Panc1 (cell line): ENCODE results near the gene DES. TPM values are rescaled to one million over a fixed set of nuclear protein-coding genes. Genes with fewer than 3 reads are reported as not detected.

Experiments
- ATAC-seq: fragments of 200-7000 bp; cut with Tn5 transposase; 2 replicates; pipeline ENCODE4 v1.9.1; 2020; ENCODE audit warnings: mild to moderate bottlenecking, moderate library complexity
- BruUV-seq: library from RNA; stranded (reverse); fragments of 400-500 nt; replicated peaks from 2 replicates; lab custom pipeline; 2021; lab: Mats Ljungman, UMichigan
- CTCF ChIA-PET: fragments of 300-600 bp; sonication (Branson Sonifier 250); formaldehyde crosslinking; loops from one replicate; lab custom pipeline; 2022; ENCODE audit warnings: antibody characterized with exemption; lab: Charles Lee
- POLR2A ChIA-PET: fragments of 300-600 bp; sonication (Branson Sonifier 250); formaldehyde crosslinking; loops from one replicate; lab custom pipeline; 2022; ENCODE audit warnings: antibody characterized with exemption; lab: Charles Lee
- DNase-seq: peaks from one replicate; pipeline ENCODE4 v3.0.0-alpha.2; 2010; ENCODE audit warnings: low read depth, low spot score
- H3K27ac ChIP-seq: 2 replicates; pipeline ENCODE4 v1.5.1; 2011; ENCODE audit warnings: mild to moderate bottlenecking, low read length, inconsistent platforms
- H3K27me3 ChIP-seq: fragments of 200-500 bp; sonication (Bioruptor generic); 2 replicates; pipeline ENCODE4 v1.6.0; 2014; ENCODE audit warnings: low read length, inconsistent platforms; ENCODE audit not compliant: control insufficient read depth, insufficient read depth
- H3K36me3 ChIP-seq: fragments of 200-500 bp; sonication (Bioruptor generic); 2 replicates; pipeline ENCODE4 v1.5.1; 2014; ENCODE audit warnings: inconsistent platforms, mild to moderate bottlenecking, low read length, moderate library complexity; ENCODE audit not compliant: control insufficient read depth, insufficient read depth
- H3K4me1 ChIP-seq: 2 replicates; pipeline ENCODE4 v1.5.1; 2011; ENCODE audit warnings: inconsistent platforms, mild to moderate bottlenecking, low read length, moderate library complexity; ENCODE audit not compliant: control insufficient read depth, insufficient read depth
- H3K4me3 ChIP-seq, 2 experiments: 2 replicates each; pipeline ENCODE4 v1.5.1; 2011 to 2012; ENCODE audit warnings: low read depth in 2 of 2, low read length in 2 of 2, mild to moderate bottlenecking in 2 of 2, inconsistent platforms in 1 of 2, moderate library complexity in 1 of 2
- H3K9me3 ChIP-seq: fragments of 200-500 bp; sonication (Bioruptor generic); 2 replicates; pipeline ENCODE4 v1.5.1; 2014; ENCODE audit warnings: low read depth, mild to moderate bottlenecking, inconsistent platforms, low read length, moderate library complexity; ENCODE audit not compliant: control insufficient read depth, insufficient read depth
- CTCF ChIP-seq: fragments of 450-650 bp; IDR thresholded peaks from 2 replicates; pipeline ENCODE4 v1.5.1; 2017; ENCODE audit warnings: mild to moderate bottlenecking
- POLR2AphosphoS5 ChIP-seq: IDR thresholded peaks from 2 replicates; pipeline ENCODE4 v1.6.1; 2012; ENCODE audit warnings: mild to moderate bottlenecking, low read depth, low read length, moderate library complexity
- in situ Hi-C: cut with HindIII; loops from 2 replicates; pipeline ENCODE4 v1.10.0; 2016; ENCODE audit warnings: low sequenced_read_pairs, low pct_unique_long_range_greater_than_20kb
- intact Hi-C: fragments of 100-400 bp; cut with micrococcal nuclease; formaldehyde crosslinking; loops from one replicate; pipeline ENCODE4 v1.10.0; 2022; ENCODE audit not compliant: unreplicated experiment
- total RNA-seq: library from RNA; stranded (reverse); gene quantifications from one replicate; pipeline ENCODE4 v1.2.1, GENCODE V29; 2021; ENCODE audit not compliant: unreplicated experiment
- TF ChIP-seq, protein P1 (sequence below), 2 experiments: IDR thresholded peaks; 2 replicates each; pipeline ENCODE4 v1.6.1; 2011 to 2012; ENCODE audit warnings: low read depth in 2 of 2, control low read depth in 1 of 2, low read length in 1 of 2, mild to moderate bottlenecking in 1 of 2, moderate library complexity in 1 of 2; ENCODE audit not compliant: insufficient read depth in 1 of 2

DES gene
- total RNA-seq, 1 experiment from 2014 or later = 0.69 TPM

DNA sequence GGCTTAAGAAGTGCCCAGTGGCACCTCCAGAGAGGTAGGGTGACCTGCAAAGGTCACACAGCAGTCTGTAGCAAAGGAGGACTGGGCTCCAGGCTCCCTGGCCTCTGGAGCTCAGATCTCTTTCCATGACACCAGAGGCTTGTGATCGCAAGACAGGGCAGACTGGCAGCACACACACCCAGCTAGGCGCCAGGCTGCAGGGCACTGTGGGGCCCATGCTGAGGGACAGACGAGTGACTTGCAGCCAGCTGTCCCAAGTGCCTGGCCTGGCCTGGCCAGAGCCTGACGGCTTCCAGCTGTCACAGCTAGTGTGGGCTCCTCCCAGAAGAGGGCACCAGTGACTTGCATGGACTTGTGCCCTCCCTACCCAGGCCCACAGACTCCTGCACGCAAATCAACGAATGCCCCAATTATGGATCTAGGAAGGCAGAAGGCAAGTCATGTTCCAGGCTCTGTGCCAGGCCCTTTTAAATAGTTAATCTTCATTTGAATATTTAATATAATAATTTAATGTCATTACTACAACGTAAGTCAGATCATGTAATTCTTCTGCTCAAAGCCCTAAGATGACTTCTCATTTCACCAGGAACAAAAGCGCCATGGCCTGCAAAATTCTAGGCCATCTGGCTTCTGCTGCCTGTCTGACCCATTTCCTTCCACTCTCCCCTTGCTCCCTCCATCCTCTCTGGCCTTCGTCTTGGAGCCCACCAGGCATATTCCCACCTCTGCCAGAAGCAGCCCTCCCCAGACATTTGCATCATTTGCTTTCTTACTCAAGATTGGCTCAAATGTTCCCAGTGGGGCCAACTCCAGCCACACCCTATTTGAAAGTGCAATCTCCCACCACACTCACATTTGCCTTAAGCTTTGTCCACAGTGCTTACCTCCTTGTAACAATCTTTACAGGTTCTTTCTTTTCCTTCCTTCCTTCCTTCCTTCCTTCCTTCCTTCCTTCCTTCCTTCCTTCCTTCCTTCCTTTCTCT, 12.7 kb downstream of the DES start:
- Histone ChIP-seq H3K9me3 (no peaks in the 10 kb centered on the region), H3K27ac (no peak overlapping the region), H3K36me3 (no peaks in the 10 kb centered on the region), H3K4me1 (no peaks in the 10 kb centered on the region), H3K4me3 (no peak overlapping the region), H3K27me3 (no peaks in the 10 kb centered on the region)
- intact Hi-C loops (no loop called here), in situ Hi-C loops (no loop called here)
- TF ChIP-seq POLR2AphosphoS5 (no peak), CTCF (peak; percentile 80)
- BruUV-seq = no TSS peak
- ATAC-seq (peak; percentile 97), DNase-seq (no peak)
- ChIA-PET POLR2A (interaction anchor here (0.6 kb wide), 1 partner anchor 24 kb away, joined by 5 read pairs; no protein-coding TSS in a partner anchor), CTCF (interaction anchor here (0.6 to 1.6 kb wide), 4 partner anchors 11 to 100 kb away, joined by 3 to 9 read pairs (median 6); no protein-coding TSS in a partner anchor)

- POLR2A ChIA-PET = no interaction called here
- DNase-seq (no peak), ATAC-seq (no peak)
- Histone ChIP-seq H3K4me3 (no peak overlapping the region), H3K4me1 (no peaks in the 10 kb centered on the region), H3K36me3 (no peaks in the 10 kb centered on the region), H3K27me3 (no peaks in the 10 kb centered on the region), H3K9me3 (no peaks in the 10 kb centered on the region), H3K27ac (no peak overlapping the region)
- TF ChIP-seq CTCF = no peak; the same call in 1 of the 2 replicates
- no peak for TF ChIP-seq POLR2AphosphoS5
- TF ChIP-seq, protein P1, sequence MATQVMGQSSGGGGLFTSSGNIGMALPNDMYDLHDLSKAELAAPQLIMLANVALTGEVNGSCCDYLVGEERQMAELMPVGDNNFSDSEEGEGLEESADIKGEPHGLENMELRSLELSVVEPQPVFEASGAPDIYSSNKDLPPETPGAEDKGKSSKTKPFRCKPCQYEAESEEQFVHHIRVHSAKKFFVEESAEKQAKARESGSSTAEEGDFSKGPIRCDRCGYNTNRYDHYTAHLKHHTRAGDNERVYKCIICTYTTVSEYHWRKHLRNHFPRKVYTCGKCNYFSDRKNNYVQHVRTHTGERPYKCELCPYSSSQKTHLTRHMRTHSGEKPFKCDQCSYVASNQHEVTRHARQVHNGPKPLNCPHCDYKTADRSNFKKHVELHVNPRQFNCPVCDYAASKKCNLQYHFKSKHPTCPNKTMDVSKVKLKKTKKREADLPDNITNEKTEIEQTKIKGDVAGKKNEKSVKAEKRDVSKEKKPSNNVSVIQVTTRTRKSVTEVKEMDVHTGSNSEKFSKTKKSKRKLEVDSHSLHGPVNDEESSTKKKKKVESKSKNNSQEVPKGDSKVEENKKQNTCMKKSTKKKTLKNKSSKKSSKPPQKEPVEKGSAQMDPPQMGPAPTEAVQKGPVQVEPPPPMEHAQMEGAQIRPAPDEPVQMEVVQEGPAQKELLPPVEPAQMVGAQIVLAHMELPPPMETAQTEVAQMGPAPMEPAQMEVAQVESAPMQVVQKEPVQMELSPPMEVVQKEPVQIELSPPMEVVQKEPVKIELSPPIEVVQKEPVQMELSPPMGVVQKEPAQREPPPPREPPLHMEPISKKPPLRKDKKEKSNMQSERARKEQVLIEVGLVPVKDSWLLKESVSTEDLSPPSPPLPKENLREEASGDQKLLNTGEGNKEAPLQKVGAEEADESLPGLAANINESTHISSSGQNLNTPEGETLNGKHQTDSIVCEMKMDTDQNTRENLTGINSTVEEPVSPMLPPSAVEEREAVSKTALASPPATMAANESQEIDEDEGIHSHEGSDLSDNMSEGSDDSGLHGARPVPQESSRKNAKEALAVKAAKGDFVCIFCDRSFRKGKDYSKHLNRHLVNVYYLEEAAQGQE (IDR thresholded peaks at IDR 0.05; ENCODE audit: insufficient read depth in 1 of 2, low read depth in 2 of 2, low read length in 1 of 2) = no peak
- no TSS peak for BruUV-seq
- CTCF ChIA-PET = interaction anchor here (0.5 to 0.7 kb wide), 2 partner anchors 19 to 144 kb away, joined by 3 read pairs; no protein-coding TSS in a partner anchor
- intact Hi-C loops (no loop called here), in situ Hi-C loops (no loop called here)
These were observed 15.7 kb downstream of the DES start for GRCh38 chr2:219433666-219434467.
